NCI-H345 treated with DMSO at 0.1 percent for 48 hours (cell line): ENCODE measurements around the gene EPB41L2.

Experiments used
- DNase-seq: peaks from one replicate; lab custom pipeline; 2025; ENCODE audit not compliant: unreplicated experiment; lab: John Stamatoyannopoulos, UW

EPB41L2 gene

GRCh38 chr6:130873746-130874145 is 189.3 kb downstream of the EPB41L2 start:
- no peak for DNase-seq

DNA sequence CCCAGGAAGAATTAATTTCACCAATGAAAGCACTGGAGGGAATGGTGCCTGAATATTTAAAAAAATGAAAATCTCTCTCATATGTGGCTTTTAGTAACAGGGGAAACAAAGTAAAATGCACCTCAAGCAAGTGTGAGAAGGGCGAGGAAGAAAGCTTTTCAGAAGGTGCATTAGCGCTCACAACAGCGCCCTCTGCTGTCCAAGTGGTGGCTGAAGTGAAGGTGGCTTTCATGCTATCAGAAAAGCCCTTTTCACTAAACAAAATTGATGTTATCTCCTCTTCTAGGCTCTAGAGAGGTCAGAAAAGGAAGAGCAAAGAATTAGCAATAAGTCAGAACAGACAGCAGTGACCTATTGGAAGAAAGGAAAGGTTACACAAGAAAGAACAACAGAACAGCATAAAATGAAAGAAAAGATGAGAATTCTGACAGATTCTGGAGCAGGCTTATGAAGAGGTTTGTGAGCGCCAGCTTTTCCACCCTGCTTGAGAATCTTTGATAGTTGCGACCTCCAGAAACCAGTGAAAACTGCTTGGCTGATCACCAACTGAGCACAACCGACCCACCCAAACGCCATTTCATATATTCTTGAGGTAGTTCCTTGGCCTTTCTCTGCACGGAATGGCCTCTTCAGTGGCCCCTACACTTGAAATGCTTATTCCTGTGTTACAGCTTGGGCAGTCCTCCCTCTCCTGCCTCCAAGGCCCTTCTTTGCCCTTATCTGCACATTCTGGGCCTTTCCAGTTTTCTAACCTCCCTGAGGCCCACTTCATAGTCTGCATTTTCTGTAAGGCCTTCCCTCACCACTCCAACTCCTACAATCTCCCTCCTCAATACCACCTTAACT is 190.6 kb downstream of the EPB41L2 start:
- DNase-seq = no peak

DNA sequence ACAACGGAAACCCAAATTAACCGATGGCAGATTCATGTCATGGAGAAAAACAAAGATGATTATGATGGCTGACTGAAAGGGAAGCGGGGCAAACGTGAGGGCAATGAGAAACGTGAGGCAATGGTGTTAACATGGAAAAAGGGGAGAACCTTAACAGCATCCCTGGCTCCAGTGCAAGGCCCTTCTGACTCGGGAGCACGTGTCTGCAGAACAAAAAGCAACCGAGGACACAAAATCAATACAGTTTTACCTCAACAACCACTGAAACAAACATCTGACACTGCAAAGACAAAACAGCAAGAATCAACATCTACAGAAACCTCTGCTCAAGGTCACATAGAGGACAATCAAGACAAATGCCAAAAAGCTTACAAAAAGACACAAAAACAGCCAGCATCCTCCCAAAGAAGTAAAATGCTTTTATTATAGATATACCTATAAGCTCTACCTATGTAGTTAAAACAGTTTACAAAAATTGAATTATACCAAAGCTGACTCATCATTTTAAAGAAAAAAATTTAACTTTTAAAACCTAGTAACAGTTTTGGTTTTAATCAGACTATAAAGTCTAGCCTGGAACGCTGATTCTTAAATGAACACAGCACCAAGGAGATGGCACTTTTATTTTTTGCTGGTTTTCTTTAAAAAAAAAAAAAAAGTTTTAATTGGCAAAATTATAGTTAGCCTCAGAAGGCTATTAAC is 192.7 kb downstream of the EPB41L2 start:
- DNase-seq = no peak

DNA sequence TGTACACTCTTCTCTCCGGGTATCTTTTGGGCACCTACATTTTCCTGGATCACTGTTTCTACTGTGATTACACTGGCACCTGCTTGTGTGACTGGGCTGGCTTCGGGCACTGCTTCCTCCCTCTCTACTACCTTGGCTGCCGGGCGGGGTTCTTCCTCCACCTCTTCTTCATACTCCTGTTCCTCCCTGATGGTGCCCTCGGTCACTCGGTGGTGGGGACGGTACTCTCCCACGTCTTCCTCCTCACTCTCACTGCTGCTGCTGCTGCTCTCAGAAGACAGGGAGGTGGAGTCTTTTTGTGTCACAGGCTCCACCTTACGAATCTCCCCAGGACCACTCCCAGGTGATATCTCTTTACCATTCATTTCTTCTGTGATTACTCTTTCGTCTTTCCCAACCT is 193.4 kb downstream of the EPB41L2 start:
- DNase-seq = no peak

- no peak for DNase-seq
Measured at GRCh38 chr6:130865793-130866192, 197.3 kb downstream of the EPB41L2 start.

GRCh38 chr6:130864344-130864743 is 198.7 kb downstream of the EPB41L2 start:
- no peak for DNase-seq

DNA sequence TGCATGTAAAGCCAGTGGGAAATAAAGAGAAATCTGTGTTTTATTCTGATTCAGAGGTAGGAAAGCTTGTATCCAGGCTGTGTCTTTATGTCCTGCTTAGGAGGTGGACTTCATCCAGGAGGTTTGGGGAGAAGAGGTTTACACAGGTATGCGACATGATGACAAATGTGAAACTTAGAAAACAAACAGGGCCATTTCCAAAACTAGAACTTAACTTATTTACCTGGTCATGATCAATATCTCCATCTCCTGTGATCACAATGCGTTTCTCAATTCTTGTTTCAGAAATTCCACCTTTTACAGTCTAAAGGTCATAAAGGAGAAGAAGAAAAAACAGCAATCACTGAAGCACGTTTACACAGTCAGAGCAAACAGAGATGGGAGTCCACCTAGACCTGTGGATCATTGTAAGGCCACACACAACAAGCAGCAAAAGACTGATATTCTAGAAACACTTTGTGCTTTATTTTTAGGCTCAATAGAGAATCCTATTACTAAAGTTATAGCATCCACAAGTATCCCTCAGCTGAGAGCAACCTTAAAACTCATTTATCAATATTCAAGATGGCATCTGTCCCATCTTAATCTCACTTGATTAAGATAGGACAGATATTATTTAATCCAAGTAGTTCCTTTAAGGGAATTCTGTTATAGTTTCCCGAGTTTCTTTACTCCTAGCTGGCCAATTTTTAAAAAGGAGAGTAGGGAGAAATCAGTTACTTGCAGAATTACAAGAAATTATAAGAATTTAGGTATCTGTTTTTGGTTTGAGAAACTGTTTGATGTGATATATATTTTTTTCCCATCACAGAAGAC is 199.4 kb downstream of the EPB41L2 start:
- DNase-seq = no peak

DNA sequence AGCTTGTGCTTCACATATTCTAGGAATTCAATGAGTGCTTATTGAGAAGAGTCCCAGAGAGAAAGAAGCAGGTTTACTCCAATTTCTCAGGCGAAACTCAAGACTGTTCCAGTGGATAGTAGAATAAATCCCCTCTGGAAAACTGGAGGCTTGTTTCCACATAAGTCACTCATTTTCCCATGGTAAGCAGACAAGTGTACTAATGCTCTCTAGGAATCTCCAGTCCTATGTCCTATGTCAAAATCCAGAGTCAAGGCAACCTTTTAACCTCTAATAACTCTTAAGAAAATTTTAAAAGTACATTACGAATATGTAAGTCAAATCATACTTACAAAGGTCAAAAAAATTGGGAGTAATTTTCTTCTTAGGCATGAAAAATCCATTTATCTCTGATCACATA is 200.7 kb downstream of the EPB41L2 start:
- no peak for DNase-seq

DNA sequence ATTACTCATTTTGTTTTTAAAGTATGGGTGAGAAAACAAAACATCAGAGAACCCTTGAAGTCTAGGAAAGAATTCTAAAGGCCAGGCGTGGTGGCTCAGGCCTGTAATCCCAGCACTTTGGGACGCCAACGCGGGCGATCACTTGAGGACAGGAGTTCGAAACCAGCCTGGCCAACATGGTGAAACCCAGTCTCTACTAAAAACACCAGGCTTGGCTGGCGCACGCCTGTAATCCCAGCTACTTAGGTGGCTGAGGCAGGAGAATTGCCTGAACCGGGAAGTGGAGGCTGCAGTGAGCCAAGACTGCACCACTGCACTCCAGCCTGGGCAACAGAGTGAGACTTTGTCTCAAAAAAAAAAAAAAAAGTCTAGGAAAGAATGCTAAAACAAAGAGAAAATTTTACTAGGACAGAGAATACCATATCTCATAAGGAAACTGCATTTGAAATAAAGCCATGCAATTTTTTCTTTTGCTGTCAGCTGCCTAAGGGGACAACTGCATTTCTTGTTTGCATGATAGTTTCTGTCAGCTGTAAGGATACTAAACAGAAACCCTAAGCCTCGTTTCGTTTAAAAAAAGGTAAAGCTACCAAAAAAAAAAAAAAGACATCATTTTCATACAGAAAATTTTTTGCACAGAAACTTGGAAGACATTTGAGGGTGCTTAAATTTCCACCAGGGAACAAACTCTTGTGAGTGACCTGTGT is 203.7 kb downstream of the EPB41L2 start:
- DNase-seq = no peak

DNA sequence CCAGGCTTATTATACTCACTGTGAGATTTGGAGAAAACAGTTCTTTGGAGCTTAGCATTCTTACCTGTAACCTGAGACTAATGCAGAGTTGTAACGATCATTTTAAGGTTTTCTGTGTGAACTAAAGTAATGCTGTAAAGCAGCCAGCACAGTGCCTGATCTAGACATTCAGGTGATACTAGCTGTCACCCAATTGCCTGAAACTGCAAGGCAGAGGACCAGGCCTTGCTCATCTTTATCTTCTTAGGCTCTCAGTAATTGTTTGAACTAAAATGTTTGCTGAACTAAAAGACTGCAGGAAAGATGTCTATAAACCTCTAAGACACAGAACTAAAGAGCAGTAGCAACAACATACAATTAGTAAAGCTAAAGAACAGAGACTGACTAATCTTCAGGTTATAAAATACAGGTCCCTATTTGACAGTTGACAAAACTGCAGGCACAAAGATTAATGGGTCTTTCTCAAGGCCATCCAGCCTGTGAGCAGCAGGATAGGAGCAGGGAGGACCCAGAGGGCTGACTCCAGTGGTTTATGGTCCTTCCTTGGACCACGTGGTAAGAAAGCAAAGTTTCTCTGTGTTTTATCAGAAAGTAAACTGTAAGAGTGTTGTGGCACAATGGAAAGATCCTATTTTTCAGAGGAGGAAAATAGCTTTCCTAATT is 204.4 kb downstream of the EPB41L2 start:
- DNase-seq = no peak

GRCh38 chr6:130858054-130858453 is 205.0 kb downstream of the EPB41L2 start:
- DNase-seq = no peak

GRCh38 chr6:130853555-130854183 is 209.4 kb downstream of the EPB41L2 start:
- no peak for DNase-seq

- DNase-seq = no peak
Measured at GRCh38 chr6:130852844-130853554, 210.0 kb downstream of the EPB41L2 start.

DNA sequence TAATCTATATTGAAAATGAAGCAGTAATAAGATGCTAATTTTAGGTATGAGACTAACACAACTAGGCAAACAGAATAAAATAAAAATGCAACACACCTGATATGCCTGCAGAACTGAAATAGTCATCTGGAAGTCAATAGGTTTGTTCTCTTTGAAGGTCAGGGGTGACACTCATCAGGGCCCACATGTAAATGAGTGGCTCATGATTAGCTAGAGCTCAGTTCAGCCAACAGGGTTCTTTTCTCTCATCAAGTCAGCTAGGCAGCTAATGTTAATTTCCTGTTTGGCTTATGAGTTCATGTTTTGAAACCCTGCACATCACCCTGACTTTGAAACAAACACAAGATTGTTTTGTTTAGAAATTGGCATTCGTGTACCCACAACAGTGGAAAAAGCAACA is 212.0 kb downstream of the EPB41L2 start:
- DNase-seq = no peak

GRCh38 chr6:130849594-130849993 is 213.5 kb downstream of the EPB41L2 start:
- no peak for DNase-seq

DNA sequence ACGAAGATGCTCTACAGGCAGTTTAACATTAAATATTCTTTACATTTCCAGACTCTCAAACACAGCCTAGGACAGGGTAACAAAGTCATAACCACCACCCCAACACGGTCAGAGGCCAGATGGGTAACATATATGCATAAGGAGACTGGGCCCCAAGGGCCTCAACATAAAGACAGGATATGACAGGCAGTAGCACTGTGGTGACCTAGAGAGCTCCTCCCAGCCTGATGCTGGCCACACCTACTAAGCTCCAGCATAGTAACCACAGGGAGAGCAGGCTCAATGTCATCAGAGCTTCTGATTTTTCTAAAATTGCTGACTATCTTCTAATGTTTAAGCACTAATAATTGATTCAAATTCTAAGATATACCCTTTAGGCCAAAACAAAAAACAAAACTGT is 214.1 kb downstream of the EPB41L2 start:
- no peak for DNase-seq

DNA sequence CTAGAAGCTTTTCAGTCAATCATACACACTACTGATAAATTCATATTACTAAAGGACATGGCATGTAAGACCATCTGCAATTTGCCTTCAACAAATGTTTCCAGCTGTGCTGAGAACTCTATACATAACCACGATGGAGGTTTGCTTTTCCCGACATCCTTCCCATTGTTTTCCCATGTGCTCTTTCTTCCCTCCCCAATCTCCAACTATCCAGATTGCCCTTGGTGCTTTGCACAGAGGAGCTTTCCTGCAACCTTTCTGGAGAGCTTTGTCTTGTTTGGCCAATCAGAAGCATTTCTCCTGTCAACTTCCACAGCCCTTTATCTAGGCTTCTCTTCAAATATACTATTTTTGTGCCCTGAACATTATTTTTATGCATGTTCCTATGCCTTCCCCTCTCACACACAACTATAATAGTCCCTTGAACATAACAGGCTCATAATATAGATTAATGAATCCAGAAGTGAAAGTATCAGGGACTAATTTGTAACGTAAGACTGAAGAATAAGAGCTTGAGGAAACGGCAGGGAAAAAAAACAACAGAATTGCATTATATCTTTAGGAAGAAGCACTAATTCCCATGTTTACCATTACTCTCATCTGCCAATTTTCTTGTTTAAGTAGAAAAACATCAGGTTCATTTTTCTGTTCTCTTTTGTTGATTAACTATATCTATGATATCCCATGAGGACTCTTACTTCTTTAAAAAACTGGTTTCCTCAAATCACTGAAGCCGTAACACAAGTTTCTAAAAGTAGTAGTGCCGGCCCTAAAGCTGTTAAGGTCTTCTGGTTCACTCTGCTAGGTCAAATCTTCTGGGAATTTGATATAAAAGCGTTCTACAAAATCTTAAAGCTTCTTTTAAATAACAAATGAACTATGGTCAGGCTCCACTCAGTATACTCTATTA is 215.8 kb downstream of the EPB41L2 start:
- DNase-seq = no peak

DNA sequence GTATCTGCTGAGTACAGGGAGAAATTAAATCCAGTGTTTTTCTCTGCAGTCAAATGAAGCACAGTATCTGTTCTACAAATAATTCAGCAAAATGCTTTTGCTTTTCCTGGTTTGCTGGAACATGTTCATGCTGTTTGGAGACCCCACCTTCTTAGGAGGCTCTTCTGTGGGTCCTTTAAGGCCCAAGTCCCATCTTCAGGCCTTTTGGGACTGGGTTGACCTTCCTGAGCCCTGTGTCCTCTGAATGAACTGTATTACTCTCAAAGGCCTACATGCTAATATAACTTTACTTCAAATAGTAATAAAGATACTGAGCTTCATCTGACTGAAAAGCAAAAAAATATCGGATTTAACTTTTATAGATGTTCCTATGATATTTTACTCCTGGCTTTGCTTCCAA is 216.5 kb downstream of the EPB41L2 start:
- DNase-seq = no peak
